Activated CD8-positive, alpha-beta memory T cell treated with anti-CD3 and anti-CD28 coated beads, Interleukin-2, amount 50 U/mL, for 4 hours (primary cell): ENCODE results near the gene STXBP2.

Experiments used
- DNase-seq: peaks from one replicate; pipeline ENCODE4 v3.0.0-alpha.2; 2020

STXBP2 gene

GRCh38 chr19:7657131-7657751 is 20.3 kb downstream of the STXBP2 start:
- no peak for DNase-seq

GRCh38 chr19:7658219-7658686 is 21.3 kb downstream of the STXBP2 start:
- no peak for DNase-seq

GRCh38 chr19:7661744-7662538 is 25.0 kb downstream of the STXBP2 start:
- DNase-seq: no peak

- no peak for DNase-seq
Measured at GRCh38 chr19:7662657-7663056, 25.7 kb downstream of the STXBP2 start.

GRCh38 chr19:7663706-7664105 is 26.8 kb downstream of the STXBP2 start:
- DNase-seq: no peak

GRCh38 chr19:7665076-7665475 is 28.2 kb downstream of the STXBP2 start:
- no peak for DNase-seq

GRCh38 chr19:7668842-7669241 is 31.9 kb downstream of the STXBP2 start, which contains the start of gene RETN:
RETN (plus strand) TSS chr19:7669049; CDS start chr19:7669327, 278 bp downstream.
- DNase-seq: no peak

GRCh38 chr19:7669641-7670040 is 32.7 kb downstream of the STXBP2 start:
- DNase-seq: no peak

- DNase-seq: peak; percentile 24
Measured at GRCh38 chr19:7670150-7670783, 33.4 kb downstream of the STXBP2 start.

- no peak for DNase-seq
Measured at GRCh38 chr19:7670790-7671189, 33.9 kb downstream of the STXBP2 start.

GRCh38 chr19:7672522-7672921 is 35.6 kb downstream of the STXBP2 start:
- DNase-seq: no peak

GRCh38 chr19:7674010-7675005 is 37.4 kb downstream of the STXBP2 start:
- no peak for DNase-seq

- DNase-seq: no peak
Measured at GRCh38 chr19:7676376-7676775, 39.5 kb downstream of the STXBP2 start.

GRCh38 chr19:7676854-7677253 is 39.9 kb downstream of the STXBP2 start, which contains the start of gene MCEMP1:
MCEMP1 (plus strand) TSS chr19:7677090; CDS start chr19:7677121, 31 bp downstream.
- DNase-seq: no peak

GRCh38 chr19:7677669-7678311 is 40.9 kb downstream of the STXBP2 start:
- DNase-seq: no peak

GRCh38 chr19:7678971-7679751 is 42.3 kb downstream of the STXBP2 start:
- peak; percentile 65 for DNase-seq

- no peak for DNase-seq
Measured at GRCh38 chr19:7679771-7680605, 43.1 kb downstream of the STXBP2 start.

- DNase-seq: peak; percentile 89
Measured at GRCh38 chr19:7680606-7681339, 43.9 kb downstream of the STXBP2 start, which contains the start of gene TRAPPC5. TRAPPC5 (plus strand) TSS chr19:7680833; CDS start chr19:7682254, 1,421 bp downstream.
